Breast epithelium (tissue), 4 donors: ENCODE results near the gene BATF. TPM values are rescaled to one million over a fixed set of nuclear protein-coding genes. Genes with fewer than 3 reads are reported as not detected.

ENCODE experiments used
- DNase-seq, 2 donors: peaks; one replicate each; pipeline ENCODE4 v3.0.0-alpha.2; 2019; ENCODE audit warnings: low spot score in 2 of 2
- H3K27ac ChIP-seq, 2 donors: fragments of 200-600 bp; sonication (generic) in 1 of 2; one replicate each; pipeline ENCODE4 v1.5.1; 2016 to 2019; ENCODE audit warnings: mild to moderate bottlenecking in 1 of 2
- H3K27me3 ChIP-seq, 2 donors: fragments of 200-600 bp; sonication (generic) in 1 of 2; one replicate each; pipeline versions ENCODE4 v1.5.1 to v1.6.0; 2017 to 2019; ENCODE audit warnings: control low read depth in 1 of 2, mild to moderate bottlenecking in 1 of 2
- H3K36me3 ChIP-seq: fragments of 200-600 bp; one replicate; pipeline ENCODE4 v1.5.1; 2019
- H3K4me1 ChIP-seq, 2 donors: fragments of 200-600 bp; sonication (generic); one replicate each; pipeline ENCODE4 v1.5.1; 2016 to 2019; ENCODE audit warnings: control low read depth in 1 of 2
- H3K4me3 ChIP-seq, 3 donors: fragments of 200-600 bp; sonication (generic); 1 replicate in 2 of 3; 2 replicates in 1 of 3; pipeline ENCODE4 v1.5.1; 2016 to 2019; ENCODE audit warnings: mild to moderate bottlenecking in 3 of 3, moderate library complexity in 2 of 3
- H3K9me3 ChIP-seq, 2 donors: fragments of 200-600 bp; sonication (generic) in 1 of 2; one replicate each; pipeline ENCODE4 v1.5.1; 2016 to 2019; ENCODE audit warnings: control low read depth in 1 of 2
- POLR2A ChIP-seq: fragments of 450-650 bp; IDR thresholded peaks from one replicate; pipeline ENCODE4 v1.6.1; 2016; ENCODE audit warnings: antibody characterized with exemption, mild to moderate bottlenecking, moderate library complexity
- POLR2AphosphoS5 ChIP-seq, 3 donors: sonication (generic); formaldehyde crosslinking; IDR thresholded peaks; one replicate each; pipeline ENCODE4 v1.6.1; 2017; ENCODE audit warnings: antibody characterized with exemption in 3 of 3
- intact Hi-C: fragments of 100-400 bp; cut with DNase I; formaldehyde crosslinking; loops from one replicate; pipeline ENCODE4 v1.15.1; 2023; ENCODE audit warnings: low total_unique reads
- total RNA-seq, 3 donors: library from RNA; depleted of rRNA; stranded (reverse); fragments of >200 nt; gene quantifications; one replicate each; pipeline ENCODE4 v1.1.0, GENCODE V29; 2016
- TF ChIP-seq, protein P1 (sequence below), 3 donors: fragments of 450-650 bp; IDR thresholded peaks; one replicate each; pipeline ENCODE4 v1.5.1; 2016 to 2017; ENCODE audit warnings: antibody characterized with exemption in 3 of 3, mild to moderate bottlenecking in 3 of 3, moderate library complexity in 3 of 3

Gene BATF
- total RNA-seq, 3 donors from 2014 or later = 15.7 to 43.6 (median 34.7) TPM

GRCh38 chr14:75559045-75559444 lies 36.8 kb downstream of the BATF start:
- Histone ChIP-seq H3K27ac (no peak overlapping the region), H3K9me3 (no peaks in the 10 kb centered on the region), H3K36me3 (no peaks in the 10 kb centered on the region), H3K27me3 (no peaks in the 10 kb centered on the region), H3K4me1 (no peaks in the 10 kb centered on the region), H3K4me3 (no peak overlapping the region)
- DNase-seq = no peak
- intact Hi-C loops = no loop called here
- TF ChIP-seq, protein P1, sequence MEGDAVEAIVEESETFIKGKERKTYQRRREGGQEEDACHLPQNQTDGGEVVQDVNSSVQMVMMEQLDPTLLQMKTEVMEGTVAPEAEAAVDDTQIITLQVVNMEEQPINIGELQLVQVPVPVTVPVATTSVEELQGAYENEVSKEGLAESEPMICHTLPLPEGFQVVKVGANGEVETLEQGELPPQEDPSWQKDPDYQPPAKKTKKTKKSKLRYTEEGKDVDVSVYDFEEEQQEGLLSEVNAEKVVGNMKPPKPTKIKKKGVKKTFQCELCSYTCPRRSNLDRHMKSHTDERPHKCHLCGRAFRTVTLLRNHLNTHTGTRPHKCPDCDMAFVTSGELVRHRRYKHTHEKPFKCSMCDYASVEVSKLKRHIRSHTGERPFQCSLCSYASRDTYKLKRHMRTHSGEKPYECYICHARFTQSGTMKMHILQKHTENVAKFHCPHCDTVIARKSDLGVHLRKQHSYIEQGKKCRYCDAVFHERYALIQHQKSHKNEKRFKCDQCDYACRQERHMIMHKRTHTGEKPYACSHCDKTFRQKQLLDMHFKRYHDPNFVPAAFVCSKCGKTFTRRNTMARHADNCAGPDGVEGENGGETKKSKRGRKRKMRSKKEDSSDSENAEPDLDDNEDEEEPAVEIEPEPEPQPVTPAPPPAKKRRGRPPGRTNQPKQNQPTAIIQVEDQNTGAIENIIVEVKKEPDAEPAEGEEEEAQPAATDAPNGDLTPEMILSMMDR (IDR thresholded peaks at IDR 0.05) = no peak
- TF ChIP-seq POLR2AphosphoS5 (IDR thresholded peaks at IDR 0.05) = no peak
- no peak for TF ChIP-seq POLR2A

DNA sequence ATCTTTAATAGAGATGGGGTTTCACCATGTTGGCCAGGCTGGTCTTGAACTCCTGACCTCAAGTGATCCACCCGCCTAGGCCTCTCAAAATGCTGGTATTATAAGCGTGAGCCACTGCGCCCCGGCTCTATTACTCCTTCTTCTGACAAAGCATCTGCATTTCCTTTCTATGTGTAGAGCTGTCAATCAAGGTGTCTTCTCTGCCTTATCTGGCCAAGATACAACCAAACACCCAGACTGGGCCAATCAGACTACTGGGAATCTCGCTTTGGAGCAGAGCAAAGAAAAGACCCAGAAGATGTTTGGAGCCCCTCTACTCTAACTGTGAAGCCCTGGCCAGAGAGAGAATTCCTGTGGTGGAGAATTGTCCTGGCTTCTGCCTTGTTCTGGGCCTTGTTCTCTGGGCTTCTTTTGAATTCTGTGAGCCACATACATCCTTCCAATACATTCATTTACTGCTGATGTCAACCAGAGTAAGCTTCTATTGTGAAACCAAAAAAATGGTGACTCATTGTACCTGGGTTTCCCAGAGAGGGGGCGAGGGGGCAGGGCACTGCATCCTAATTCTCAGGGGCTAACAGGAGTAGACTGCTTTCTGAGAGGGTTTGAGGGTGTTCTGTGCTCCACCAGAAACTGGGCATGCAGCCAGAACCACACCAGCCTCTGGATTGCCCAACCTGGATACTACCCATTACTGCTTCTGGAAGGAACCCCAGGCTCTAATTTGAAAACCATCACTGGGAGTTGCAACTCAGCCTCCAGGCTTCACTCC lies 37.4 kb downstream of the BATF start:
- Histone ChIP-seq H3K4me3 (no peak overlapping the region), H3K4me1 (no peaks in the 10 kb centered on the region), H3K27ac (peak overlapping the region; percentile 39 to 50), H3K9me3 (no peaks in the 10 kb centered on the region), H3K36me3 (no peaks in the 10 kb centered on the region), H3K27me3 (no peaks in the 10 kb centered on the region)
- DNase-seq = peak in 1 of 2 donors; percentile 63
- TF ChIP-seq POLR2A (no peak), POLR2AphosphoS5 (IDR thresholded peaks at IDR 0.05) (no peak)
- TF ChIP-seq, protein P1 (IDR thresholded peaks at IDR 0.05) = no peak
- intact Hi-C loops = no loop called here

DNA sequence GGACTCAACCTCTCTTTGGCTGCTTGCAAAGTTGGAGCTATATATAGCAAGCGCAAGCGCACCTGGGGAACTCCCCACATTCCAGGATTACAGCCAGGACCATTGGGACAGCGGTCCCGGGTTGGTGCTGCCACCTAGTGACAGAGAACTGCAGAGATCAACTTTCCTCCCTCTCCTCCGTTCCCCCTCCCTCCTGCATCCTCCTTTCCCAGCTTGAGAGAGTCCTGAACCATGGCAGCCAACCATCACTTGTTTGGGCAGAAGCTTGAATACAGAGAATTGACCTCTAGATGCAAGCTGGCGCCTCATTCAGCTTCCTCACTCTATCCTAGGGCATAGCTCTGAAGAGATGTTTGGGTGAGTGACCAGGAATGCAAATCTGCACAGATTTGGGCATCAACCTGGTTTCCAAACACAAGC lies 38.8 kb downstream of the BATF start:
- no peaks in the 10 kb centered on the region for H3K4me1 ChIP-seq
- no peaks in the 10 kb centered on the region for H3K36me3 ChIP-seq
- peak; percentile 74 to 87 for DNase-seq
- H3K9me3 ChIP-seq = no peaks in the 10 kb centered on the region
- intact Hi-C loops = no loop called here
- no peak overlapping the region for H3K4me3 ChIP-seq
- no peak overlapping the region for H3K27ac ChIP-seq
- H3K27me3 ChIP-seq = no peaks in the 10 kb centered on the region
- TF ChIP-seq POLR2AphosphoS5 (IDR thresholded peaks at IDR 0.05) (peak; percentile 25 to 71 (median 41)), POLR2A (no peak)
- TF ChIP-seq, protein P1 (IDR thresholded peaks at IDR 0.05) = peak; percentile 49 to 86 (median 86)

- no peak overlapping the region for H3K27ac ChIP-seq
- no peak for TF ChIP-seq POLR2AphosphoS5 (IDR thresholded peaks at IDR 0.05)
- no peak for TF ChIP-seq POLR2A
- TF ChIP-seq, protein P1 (IDR thresholded peaks at IDR 0.05) = no peak
- H3K4me3 ChIP-seq = no peak overlapping the region
- DNase-seq = no peak
- no peaks in the 10 kb centered on the region for H3K9me3 ChIP-seq
- H3K36me3 ChIP-seq = no peaks in the 10 kb centered on the region
- H3K27me3 ChIP-seq = no peaks in the 10 kb centered on the region
- intact Hi-C loops = no loop called here
- H3K4me1 ChIP-seq = no peaks in the 10 kb centered on the region
Observed at GRCh38 chr14:75562089-75562488, 39.8 kb downstream of the BATF start.

GRCh38 chr14:75562489-75562888 lies 40.2 kb downstream of the BATF start:
- no peak overlapping the region for H3K4me3 ChIP-seq
- H3K27me3 ChIP-seq = no peaks in the 10 kb centered on the region
- no peak for TF ChIP-seq POLR2A
- TF ChIP-seq, protein P1 (IDR thresholded peaks at IDR 0.05) = no peak
- TF ChIP-seq POLR2AphosphoS5 (IDR thresholded peaks at IDR 0.05) = no peak
- no peak for DNase-seq
- no peak overlapping the region for H3K27ac ChIP-seq
- H3K36me3 ChIP-seq = no peaks in the 10 kb centered on the region
- intact Hi-C loops = no loop called here
- no peaks in the 10 kb centered on the region for H3K4me1 ChIP-seq
- no peaks in the 10 kb centered on the region for H3K9me3 ChIP-seq
